Smooth muscle cell (in vitro differentiated cells): ENCODE data around the gene EMC8. TPM values are rescaled to one million over a fixed set of nuclear protein-coding genes. Genes with fewer than 3 reads are reported as not detected.

ENCODE experiments used
- DNase-seq: peaks from one replicate; lab custom pipeline; 2025; ENCODE audit not compliant: unreplicated experiment; lab: John Stamatoyannopoulos, UW
- H2AFZ ChIP-seq: fragments of 200-600 bp; sonication (generic); 2 replicates; pipeline ENCODE4 v1.6.0; 2016; ENCODE audit warnings: antibody characterized with exemption, low read depth, mild to moderate bottlenecking
- H3F3A ChIP-seq: fragments of 200-600 bp; sonication (generic); 2 replicates; pipeline ENCODE4 v1.6.0; 2017; ENCODE audit warnings: antibody characterized with exemption, low read depth
- H3K27ac ChIP-seq: fragments of 200-600 bp; sonication (generic); 2 replicates; pipeline ENCODE4 v1.5.1; 2016; ENCODE audit warnings: low read depth, mild to moderate bottlenecking
- H3K27me3 ChIP-seq: fragments of 200-600 bp; sonication (generic); 2 replicates; pipeline ENCODE4 v1.6.1; 2016; ENCODE audit warnings: low read depth, mild to moderate bottlenecking
- H3K36me3 ChIP-seq: fragments of 200-600 bp; sonication (generic); 2 replicates; pipeline ENCODE4 v1.5.1; 2016; ENCODE audit warnings: low read depth
- H3K4me1 ChIP-seq: fragments of 200-600 bp; sonication (generic); 2 replicates; pipeline ENCODE4 v1.5.1; 2016; ENCODE audit warnings: low read depth
- H3K4me2 ChIP-seq: fragments of 200-600 bp; sonication (generic); 2 replicates; pipeline ENCODE4 v1.6.0; 2016; ENCODE audit warnings: mild to moderate bottlenecking
- H3K4me3 ChIP-seq: fragments of 200-600 bp; sonication (generic); 2 replicates; pipeline ENCODE4 v1.5.1; 2016; ENCODE audit warnings: mild to moderate bottlenecking
- H3K79me2 ChIP-seq: fragments of 200-600 bp; sonication (generic); 2 replicates; pipeline ENCODE4 v1.6.0; 2016; ENCODE audit warnings: low read depth, mild to moderate bottlenecking
- H3K9ac ChIP-seq: fragments of 200-600 bp; sonication (generic); 2 replicates; pipeline ENCODE4 v1.6.0; 2016; ENCODE audit warnings: low read depth
- H3K9me3 ChIP-seq: fragments of 200-600 bp; sonication (generic); replicated peaks from 2 replicates; pipeline ENCODE4 v1.5.1; 2016; ENCODE audit warnings: low read depth
- H4K20me1 ChIP-seq: fragments of 200-600 bp; sonication (generic); 2 replicates; pipeline ENCODE4 v1.6.0; 2016; ENCODE audit warnings: low read depth
- CTCF ChIP-seq: fragments of 200-600 bp; sonication (generic); IDR thresholded peaks from 2 replicates; pipeline ENCODE4 v1.5.1; 2017; ENCODE audit warnings: borderline replicate concordance, mild to moderate bottlenecking, antibody characterized with exemption; ENCODE audit not compliant: insufficient read depth, poor library complexity, severe bottlenecking
- WGBS: methylation state at CpG from one replicate; pipeline ENCODE4 v1.1.7; 2016; ENCODE audit warnings: low lambda C conversion rate; 5-methylcytosine and 5-hydroxymethylcytosine counted together
- polyA plus RNA-seq: library from polyadenylated mRNA; unstranded; fragments of >200 nt; fragmentation: Nextera tagmentation; extraction: Ambion mirVana; gene quantifications from 2 replicates; pipeline ENCODE4 v1.2.1, GENCODE V29; 2016
- total RNA-seq: library from RNA; depleted of rRNA; stranded (reverse); fragments of >200 nt; gene quantifications from 2 replicates; pipeline ENCODE4 v1.2.3, GENCODE V29; 2014

The EMC8 gene
- total and polyA plus RNA-seq, 2 experiments from 2014 or later, result 40.4 to 40.9 TPM

- no peaks in the 10 kb centered on the region for H4K20me1 ChIP-seq
- H3K27ac ChIP-seq, result no peak overlapping the region
- no peak for TF ChIP-seq CTCF
- H3K4me3 ChIP-seq, result no peak overlapping the region
- H2AFZ ChIP-seq, result no peak overlapping the region
- H3K4me2 ChIP-seq, result no peak overlapping the region
- no peaks in the 10 kb centered on the region for H3K79me2 ChIP-seq
- no peaks in the 10 kb centered on the region for H3K36me3 ChIP-seq
- WGBS, result 80% methylated on average over 25 of the region's 25 CpGs
- peaks cover 5% of the 10 kb centered on the region for H3F3A ChIP-seq
- no peak for DNase-seq
- H3K9me3 ChIP-seq, result no peaks in the 10 kb centered on the region
- H3K27me3 ChIP-seq, result peaks cover 24% of the 10 kb centered on the region
- peaks cover 13% of the 10 kb centered on the region for H3K4me1 ChIP-seq
- no peak overlapping the region for H3K9ac ChIP-seq
Measured at GRCh38 chr16:85755929-85756768, 43.2 kb downstream of the EMC8 start.

- WGBS, result 76% methylated on average over 7 of the region's 7 CpGs
- no peak for DNase-seq
- no peak overlapping the region for H3K4me3 ChIP-seq
- no peak overlapping the region for H3K4me2 ChIP-seq
- peaks cover 26% of the 10 kb centered on the region for H3K27me3 ChIP-seq
- H3F3A ChIP-seq, result peaks cover 5% of the 10 kb centered on the region
- H3K9ac ChIP-seq, result no peak overlapping the region
- no peak overlapping the region for H2AFZ ChIP-seq
- peaks cover 23% of the 10 kb centered on the region for H3K4me1 ChIP-seq
- H3K79me2 ChIP-seq, result no peaks in the 10 kb centered on the region
- no peaks in the 10 kb centered on the region for H4K20me1 ChIP-seq
- H3K36me3 ChIP-seq, result no peaks in the 10 kb centered on the region
- H3K27ac ChIP-seq, result no peak overlapping the region
- TF ChIP-seq CTCF, result no peak
- no peaks in the 10 kb centered on the region for H3K9me3 ChIP-seq
Measured at GRCh38 chr16:85754413-85754812, 44.9 kb downstream of the EMC8 start.

GRCh38 chr16:85753976-85754375, 45.4 kb downstream of the EMC8 start:
- 97% methylated on average over 7 of the region's 7 CpGs for WGBS
- Histone ChIP-seq H3K27ac (no peak overlapping the region), H3K4me2 (no peak overlapping the region), H3K27me3 (peaks cover 26% of the 10 kb centered on the region), H3K79me2 (no peaks in the 10 kb centered on the region), H3K4me1 (peaks cover 23% of the 10 kb centered on the region), H4K20me1 (no peaks in the 10 kb centered on the region), H2AFZ (no peak overlapping the region), H3K36me3 (no peaks in the 10 kb centered on the region), H3K9ac (no peak overlapping the region), H3K4me3 (no peak overlapping the region), H3K9me3 (no peaks in the 10 kb centered on the region), H3F3A (peaks cover 5% of the 10 kb centered on the region)
- no peak for TF ChIP-seq CTCF
- no peak for DNase-seq

- Histone ChIP-seq H3F3A (peaks cover 5% of the 10 kb centered on the region), H3K4me3 (no peak overlapping the region), H3K4me1 (peaks cover 23% of the 10 kb centered on the region), H3K9me3 (no peaks in the 10 kb centered on the region), H3K4me2 (no peak overlapping the region), H3K27ac (no peak overlapping the region), H3K27me3 (peaks cover 26% of the 10 kb centered on the region), H3K36me3 (no peaks in the 10 kb centered on the region), H3K79me2 (no peaks in the 10 kb centered on the region), H2AFZ (no peak overlapping the region), H3K9ac (no peak overlapping the region), H4K20me1 (no peaks in the 10 kb centered on the region)
- 91% methylated on average over 6 of the region's 6 CpGs for WGBS
- TF ChIP-seq CTCF, result no peak
- DNase-seq, result no peak
Measured at GRCh38 chr16:85753559-85753958, 45.8 kb downstream of the EMC8 start.
